NCI-H146 treated with DMSO at 0.1 percent for 48 hours (cell line): Measurements from ENCODE around the gene PHIP.

Experiments used
- DNase-seq: peaks from one replicate; lab custom pipeline; 2025; ENCODE audit not compliant: unreplicated experiment; lab: John Stamatoyannopoulos, UW

Gene PHIP

DNA sequence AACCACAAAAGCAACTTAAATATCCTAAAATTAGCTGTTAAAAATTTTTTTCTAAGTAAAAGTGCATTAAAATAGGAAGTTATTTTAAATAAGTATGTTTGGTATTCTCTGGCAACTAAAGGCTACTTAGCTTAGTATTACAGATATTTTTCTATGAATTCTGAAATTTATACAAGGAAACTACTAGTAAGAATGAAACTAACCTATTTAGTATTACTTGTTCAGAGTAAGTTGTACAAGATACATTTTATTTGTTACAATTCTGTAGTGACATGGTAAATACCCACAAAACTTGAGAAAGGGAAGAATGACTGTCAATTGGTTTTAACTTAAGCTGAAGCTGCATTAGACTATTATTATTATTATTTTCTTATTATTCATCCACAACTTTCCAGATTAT is 6.5 kb downstream of the PHIP start:
- no peak for DNase-seq

DNA sequence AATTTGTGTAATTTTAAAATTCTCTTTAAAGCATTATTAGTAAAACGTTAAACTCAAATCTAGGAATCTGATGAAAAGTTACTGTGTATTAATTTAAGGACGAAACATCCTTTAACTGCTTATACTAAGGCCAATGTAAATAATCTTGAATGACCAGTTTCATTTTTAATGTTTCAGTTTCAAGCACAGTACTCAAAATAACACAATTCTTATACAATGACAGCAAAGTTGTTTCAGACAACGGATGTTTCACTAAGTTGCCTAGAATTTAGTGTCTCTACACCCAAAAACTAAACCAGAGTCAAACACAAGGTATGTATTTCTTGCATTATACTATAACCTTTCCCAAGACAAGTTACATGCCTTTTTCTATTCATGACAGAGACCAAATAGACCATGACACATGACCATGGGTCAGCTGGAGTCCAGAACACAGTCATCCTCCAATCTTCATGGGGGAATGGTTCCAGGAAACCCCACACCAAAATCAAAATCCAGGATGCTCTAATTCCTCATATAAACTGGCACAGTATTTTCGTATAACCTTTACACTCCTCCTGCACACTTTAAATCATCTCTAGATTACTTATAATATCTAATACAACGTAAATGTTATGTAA is 7.7 kb downstream of the PHIP start:
- no peak for DNase-seq

DNA sequence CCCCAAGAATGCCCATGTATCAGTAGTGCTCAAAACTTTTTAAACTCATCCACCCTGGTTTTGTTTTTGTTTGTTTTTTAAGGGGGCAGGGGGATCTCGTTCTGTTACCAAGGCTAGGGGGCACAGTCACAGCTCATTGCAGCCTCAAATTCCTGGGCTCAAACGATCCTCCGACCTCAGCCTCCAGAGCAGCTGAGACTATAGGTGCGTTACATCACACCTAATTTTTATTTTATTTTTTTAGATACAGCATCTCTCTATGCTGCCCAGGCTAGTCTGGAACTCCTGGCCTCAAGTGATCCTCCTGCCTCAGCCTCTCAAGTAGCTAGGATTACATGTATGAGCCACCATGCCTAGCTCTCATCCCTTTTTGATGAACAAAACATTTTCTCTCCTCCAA is 11.2 kb downstream of the PHIP start:
- no peak for DNase-seq

DNA sequence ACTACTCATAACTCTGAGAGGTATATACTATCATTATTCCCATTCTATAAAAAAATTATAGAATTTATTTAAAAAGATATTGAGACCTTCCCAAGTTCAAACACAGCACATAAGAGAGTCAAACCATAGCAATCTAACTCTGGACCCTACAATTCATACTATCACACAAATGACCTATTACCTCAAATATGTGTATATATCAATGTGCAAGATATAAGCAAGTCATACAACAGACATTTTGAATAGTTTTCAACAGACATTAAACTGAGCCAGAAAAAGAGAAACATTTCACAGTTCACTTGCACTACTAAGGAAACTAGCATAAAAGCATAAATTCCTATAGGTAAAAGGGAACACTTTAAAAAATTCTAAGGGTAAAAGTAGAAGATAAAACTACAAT is 11.7 kb downstream of the PHIP start:
- no peak for DNase-seq

DNA sequence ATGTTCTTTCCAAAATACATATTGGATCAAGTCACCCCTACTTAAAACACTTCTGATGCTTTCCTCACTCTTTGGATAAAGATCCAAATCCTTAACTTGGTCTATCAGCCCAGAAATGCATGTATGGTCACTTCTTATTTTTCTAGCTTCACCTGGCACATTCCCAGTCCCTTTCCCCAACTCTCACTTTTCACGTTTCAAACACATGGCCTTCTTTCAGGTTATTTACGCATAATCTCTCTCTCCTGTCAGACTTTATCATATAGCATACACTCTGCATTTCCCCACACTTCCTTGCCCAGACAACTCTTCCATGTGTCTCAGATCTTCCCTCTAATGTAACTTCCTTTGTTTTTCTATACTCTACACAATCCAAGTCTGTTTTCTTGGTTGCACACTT is 12.8 kb downstream of the PHIP start:
- DNase-seq = no peak

DNA sequence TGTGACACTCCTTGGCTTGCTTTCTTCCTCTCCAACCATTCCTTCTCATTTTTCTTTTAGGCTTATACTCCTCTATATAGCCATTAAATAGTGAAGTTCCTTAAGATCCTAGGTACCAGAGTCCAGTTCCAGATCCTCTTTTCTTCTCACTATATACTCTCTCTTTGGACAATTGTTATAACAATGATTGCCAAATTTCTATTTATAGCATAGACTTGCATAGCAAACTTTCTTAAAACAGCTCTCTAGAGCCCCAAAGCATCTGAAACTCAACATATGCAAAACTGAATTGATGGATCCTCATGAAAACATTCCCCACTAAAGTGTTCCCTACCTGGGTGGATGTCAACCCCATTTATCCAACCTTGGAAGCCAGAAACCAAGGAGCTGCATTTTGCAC is 13.4 kb downstream of the PHIP start:
- DNase-seq = no peak

DNA sequence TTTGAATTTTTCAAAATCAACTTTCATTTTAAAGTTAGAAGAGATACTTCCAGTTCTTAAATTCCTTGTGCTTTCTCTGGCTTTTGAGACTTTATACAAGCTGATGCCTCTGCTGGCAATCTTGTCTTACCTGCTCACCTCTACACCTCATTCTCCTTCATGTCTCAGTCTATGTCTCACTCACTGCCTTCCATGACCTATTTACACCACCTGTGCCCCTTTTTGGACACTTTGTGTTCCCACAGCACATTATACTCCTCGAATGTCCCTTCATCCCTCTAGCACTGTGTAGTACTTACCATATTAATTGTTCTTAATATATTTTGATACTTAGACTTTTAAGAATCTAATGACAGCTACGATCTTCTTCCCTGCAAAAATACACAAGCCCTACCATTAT is 15.3 kb downstream of the PHIP start:
- no peak for DNase-seq

DNA sequence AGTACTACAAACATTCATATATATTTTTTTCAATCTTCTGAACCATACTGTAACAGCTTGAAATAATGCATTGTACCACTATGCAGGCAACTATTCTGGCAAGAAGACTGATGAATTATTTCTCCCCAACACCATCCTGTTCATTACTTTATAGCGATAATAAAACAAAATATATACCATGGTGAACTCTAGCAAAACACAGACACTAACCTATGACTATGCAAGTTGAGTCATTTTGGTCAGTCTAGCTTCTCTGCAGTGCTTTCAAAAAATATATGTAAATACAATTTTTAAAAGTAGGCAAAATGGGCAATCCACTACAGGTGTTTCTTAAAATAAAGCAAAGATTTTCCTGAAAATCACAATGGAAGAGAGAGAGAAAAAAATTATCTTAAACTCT is 20.3 kb downstream of the PHIP start:
- DNase-seq = no peak

DNA sequence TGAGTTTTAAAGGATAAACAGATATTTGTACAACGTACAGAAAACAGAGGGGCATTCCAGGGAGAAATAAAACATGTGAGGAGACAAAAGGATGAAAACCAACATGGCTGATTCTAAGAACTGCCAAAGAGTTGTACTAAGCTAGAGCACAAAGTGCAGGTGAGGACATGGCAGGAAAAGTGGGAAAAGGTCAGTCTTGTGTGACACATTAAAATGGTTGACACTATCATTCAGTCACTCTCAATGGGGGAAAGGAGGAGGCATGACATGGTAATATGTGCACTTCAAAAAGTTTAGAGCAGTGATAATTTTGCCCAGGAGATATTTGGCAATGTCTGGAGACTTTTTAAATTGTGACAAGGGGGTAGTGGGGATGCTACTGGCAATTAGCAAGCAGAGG is 21.8 kb downstream of the PHIP start:
- DNase-seq = no peak

DNA sequence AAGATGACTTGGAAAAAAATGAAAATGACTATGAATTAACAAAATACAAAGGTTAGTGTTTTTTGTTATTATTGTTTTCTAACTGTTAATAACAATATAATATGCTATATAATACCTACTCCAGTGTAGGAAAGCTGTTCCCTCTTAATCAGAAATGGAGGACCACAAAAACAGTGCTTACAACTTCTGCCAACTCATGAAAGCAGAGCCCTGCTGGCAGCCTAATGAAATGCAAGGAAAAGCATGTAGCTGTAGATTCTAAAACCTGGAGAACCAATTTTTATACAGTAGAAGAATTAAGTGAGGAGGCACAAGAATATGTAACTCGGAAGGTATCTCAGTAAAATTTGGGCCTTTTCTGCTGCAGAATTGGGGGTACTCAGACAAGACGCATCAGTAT is 29.4 kb downstream of the PHIP start:
- DNase-seq = no peak

DNA sequence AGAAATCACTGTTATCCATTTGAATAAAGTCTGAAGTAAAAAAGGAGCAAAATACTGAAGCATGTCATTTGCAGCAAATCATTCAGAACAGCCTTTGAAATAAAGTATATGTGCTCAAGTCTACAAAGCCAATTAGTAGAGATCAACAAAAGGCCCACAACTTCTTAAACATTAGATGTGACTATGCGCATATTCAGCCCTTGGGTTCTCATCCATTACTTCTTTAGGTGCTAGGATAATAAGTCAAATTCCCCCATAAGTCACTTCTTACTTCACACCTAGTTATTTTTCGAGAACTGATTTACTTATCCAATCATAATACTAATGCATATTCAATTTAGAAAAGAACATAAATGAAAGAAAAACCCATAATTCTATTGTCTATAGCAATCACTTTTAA is 31.0 kb downstream of the PHIP start:
- DNase-seq = no peak

DNA sequence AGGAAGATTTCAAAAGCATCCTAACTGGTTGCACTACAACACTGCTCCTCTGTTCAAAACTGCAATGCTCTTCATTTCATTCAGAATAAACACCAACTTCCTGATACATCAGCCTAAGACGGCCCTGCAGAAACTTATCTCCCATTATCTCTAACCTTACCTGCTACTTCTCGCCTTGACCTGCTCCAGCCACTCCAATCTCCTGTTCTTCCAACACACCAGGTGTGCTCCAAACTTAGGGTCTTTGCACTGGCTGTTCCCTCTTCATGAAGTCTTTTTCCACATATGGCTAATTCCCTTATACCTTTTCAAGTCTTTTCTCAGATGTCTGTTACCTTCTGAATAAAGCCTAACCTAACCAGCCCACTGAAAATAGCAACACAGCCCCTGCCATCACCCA is 32.1 kb downstream of the PHIP start:
- no peak for DNase-seq

DNA sequence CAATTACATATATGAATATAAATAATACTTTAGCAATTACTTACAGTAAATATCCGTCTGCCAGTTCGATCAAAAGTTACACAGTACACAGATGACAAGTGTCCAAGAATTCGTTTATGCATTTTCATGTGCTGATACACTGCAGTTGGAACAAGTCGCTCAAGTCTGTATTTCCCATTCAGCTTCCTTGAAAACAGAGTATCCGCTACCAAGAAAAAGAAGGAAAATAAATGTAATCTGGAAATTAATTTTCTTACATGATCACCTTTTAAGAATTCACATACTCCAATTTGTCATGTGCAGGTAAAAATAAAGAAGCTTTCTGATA is 35.3 kb downstream of the PHIP start:
- no peak for DNase-seq

DNA sequence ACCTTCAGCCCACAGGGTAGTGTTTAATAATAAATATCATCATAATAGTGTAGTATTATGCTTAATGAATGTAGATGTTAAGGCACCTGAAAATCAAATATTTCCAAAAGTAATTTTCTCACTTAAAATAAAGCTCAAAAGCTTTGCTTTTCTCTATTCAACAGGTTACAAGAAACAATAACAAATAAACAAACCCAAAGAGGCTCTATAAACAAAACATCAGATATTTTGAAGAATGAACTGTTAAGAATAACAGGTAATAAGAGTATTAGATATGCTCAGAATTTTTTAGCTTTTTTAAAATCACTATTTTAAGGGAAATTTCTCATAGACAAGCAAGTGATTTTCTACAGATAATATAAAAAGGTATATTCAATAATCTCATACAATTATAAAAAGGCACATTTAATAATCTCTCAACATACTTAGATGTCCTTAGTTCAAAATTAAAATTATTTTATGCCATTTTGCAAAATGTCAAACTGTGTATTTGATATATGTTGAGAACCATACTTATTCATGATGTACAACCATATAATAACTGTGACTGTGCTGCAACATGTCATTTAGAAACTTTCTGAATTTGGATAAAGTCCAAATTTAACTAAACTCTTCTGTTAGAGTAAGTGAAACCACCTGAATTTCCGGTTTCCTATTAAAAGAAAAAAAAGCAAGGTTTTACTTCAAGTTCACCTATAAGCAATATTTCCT is 35.8 kb downstream of the PHIP start:
- no peak for DNase-seq

DNA sequence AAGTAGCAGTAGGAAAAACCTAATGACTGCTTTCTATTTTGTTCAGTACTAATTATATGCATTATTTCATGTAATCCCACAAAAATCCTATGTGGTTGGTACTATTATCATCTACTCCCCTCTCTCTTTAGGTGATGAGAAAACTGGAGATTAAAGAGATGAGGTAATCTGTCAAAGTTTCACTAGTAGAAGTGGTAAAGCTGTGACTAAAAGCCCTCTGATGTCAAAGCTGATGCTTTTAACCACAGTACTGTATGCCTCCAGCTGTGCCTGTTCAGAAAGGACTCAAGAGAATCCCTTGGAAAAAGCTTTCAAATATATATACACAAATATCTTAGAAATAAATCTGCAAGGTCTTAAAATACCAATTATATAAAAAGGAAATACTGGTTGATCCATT is 38.0 kb downstream of the PHIP start:
- DNase-seq = no peak

DNA sequence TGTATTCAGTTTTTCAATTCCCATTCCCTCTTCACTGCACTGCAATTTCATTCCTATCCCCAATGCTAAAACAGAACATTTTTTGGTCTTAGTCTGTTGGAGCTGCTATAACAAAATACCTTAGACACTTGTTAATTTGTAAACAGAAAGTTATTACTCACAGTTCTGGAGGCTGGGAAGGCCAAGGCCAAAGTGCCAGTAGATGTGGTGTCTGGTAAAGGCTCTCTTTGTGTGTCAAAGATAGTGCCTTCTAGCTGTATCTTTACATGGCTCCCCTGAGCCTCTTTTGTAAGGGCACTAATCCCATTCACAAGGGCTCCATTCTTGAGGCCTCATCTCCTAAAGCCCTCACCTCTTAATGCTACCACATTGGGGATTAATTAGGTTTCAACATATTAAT is 40.0 kb downstream of the PHIP start:
- no peak for DNase-seq

DNA sequence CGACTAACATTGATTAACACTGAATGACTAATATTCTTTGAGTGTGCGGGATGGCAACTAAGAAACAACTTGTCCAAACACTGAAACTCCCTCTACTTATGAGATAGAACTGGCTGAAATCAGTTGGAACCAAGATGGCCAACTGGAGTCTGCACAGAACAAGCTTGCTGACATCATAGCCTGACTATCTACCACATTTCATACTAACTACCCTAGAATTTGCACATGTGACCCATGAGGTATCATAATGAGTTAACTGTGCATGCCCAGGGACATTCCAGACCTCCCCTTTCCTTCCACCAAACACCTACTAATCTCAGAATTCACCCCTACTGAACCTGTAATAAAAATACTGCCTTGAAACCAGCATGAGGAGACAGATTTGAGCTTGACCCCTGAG is 43.2 kb downstream of the PHIP start:
- no peak for DNase-seq

DNA sequence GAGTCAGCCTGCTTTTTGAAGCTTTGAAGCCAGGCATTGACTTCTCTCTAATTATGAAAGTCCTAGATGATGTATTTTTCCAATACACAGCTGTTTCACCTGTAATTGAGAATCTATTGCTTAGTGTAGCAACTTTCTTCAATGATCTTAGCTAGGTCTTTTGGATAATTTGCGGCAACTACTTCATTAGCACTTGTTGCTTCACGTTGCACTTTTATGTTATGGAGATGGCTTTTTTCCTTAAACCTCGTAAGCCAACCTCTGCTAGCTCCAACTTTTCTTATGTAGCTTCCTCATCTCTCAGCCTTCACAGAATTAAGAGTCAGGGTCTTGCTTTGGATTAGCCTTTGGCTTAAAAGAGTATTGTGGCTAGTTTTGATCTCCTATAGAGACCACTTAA is 44.8 kb downstream of the PHIP start:
- no peak for DNase-seq

DNA sequence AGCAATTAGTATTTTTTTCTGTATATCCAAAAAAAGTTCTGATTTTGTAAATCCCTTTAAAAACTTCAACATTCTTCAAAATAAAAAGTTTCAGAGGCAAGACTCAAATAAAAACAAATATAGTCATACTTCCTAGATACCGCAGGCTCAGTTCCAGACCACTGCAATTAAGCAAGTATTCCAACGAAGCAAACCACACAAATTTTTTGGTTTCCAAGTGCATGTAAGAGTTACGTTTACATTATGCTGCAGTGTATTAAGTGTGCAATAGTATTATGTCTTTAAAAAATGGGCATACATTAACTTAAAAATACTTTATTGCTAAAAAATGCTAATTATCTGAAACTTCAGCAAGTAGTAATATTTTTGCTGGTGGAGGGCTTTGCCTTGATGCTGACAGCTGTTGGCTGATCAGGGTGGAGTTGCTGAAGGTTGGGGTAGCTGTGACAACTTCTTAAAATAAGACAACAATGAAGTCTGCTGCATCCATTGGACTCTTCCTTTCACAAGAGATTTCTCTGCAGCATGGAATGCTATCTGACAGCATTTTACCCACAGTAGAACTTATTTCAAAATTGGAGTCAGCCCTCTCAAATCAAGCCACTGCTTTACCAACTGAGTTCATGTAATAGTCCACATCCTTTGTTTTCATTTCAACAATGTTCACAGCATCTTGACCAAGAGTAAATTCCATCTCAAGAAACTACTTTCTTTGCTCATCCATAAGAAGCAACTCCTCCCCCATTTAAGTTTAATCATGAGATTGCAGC is 46.0 kb downstream of the PHIP start:
- no peak for DNase-seq

DNA sequence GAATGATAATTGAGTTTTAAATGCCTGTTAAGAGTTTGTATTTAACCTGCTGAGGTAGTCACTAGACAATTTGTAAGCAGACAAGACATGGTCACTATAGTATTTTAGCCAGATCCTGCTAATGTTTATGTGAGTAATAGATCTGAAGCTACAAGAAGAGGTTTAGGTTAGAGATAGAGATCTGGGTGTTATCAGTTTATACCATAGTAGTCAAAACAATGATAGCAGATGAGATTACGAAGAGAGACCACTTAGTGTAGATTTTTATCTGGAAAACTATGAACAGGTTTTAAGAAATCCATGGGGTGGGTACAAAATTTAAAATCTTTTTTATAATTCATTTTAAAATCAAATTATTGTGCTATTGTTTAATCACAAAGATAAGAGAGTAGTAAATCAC is 47.5 kb downstream of the PHIP start:
- no peak for DNase-seq

DNA sequence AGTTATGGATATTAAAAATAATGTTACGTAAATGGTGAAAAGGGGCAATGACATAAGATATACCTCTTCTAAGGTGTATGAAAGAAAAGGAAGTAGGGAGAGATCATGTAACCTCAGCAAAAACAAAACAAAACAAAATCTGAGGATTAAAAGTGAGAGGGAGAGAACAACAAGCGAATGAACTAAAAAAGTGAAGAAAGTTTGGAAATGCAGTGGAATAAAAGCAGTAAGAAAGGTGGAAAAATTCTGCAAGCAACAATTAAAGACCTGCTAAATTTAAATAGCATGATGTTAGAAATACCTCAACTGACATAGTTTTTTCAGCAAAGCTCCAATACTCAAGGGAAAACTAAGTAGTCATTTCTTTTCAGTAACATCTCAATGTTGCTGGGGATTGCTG is 48.0 kb downstream of the PHIP start:
- DNase-seq = no peak

DNA sequence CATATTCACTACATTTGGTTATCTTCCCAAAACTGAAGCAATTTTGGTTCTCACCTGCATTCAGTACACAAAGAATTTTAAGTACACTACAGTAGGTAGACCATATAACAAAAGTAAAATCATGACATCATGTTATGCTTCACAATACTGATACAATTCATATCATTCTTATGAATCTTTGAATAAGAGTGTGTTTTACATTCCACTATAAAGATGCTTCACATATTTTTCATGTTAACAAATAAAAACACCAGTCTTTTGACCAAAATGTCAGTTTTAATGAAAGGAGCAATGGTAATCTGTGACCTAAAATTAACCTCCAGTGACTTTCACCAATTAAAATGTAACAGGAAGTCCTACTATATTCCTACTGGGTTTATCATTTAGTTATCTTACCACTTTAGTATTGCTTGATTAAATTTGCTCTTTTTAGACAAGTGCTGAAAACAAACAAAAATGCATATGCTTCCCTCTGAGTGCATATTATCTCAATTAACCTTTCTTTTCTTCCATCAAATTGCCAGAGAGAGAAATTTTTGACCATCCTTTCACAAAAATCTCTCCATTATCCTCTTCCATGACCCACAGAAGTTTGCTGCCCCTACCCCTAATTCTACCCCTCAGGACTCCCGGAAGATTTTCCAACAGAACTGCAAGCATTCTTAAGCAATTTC is 49.3 kb downstream of the PHIP start:
- DNase-seq = no peak
